PC-3 (cell line): ENCODE measurements around the gene C14orf132. TPM values are rescaled to one million over a fixed set of nuclear protein-coding genes. Genes with fewer than 3 reads are reported as not detected.

Experiments
- ATAC-seq: fragments of 200-7000 bp; cut with Tn5 transposase; 2 replicates; pipeline ENCODE4 v1.9.1; 2020; ENCODE audit warnings: mild to moderate bottlenecking, moderate library complexity
- BruUV-seq: library from RNA; stranded (reverse); fragments of 400-500 nt; replicated peaks from 2 replicates; lab custom pipeline; 2021; lab: Mats Ljungman, UMichigan
- CTCF ChIA-PET: fragments of 300-600 bp; sonication (Branson Sonifier 250); formaldehyde crosslinking; loops from one replicate; lab custom pipeline; 2022; ENCODE audit warnings: antibody characterized with exemption; lab: Charles Lee
- POLR2A ChIA-PET: fragments of 300-600 bp; sonication (Branson Sonifier 250); formaldehyde crosslinking; loops from one replicate; lab custom pipeline; 2022; ENCODE audit warnings: antibody characterized with exemption; ENCODE audit not compliant: unreplicated experiment; lab: Charles Lee
- DNase-seq: peaks from one replicate; pipeline ENCODE4 v3.0.0-alpha.2; 2015
- H2AFZ ChIP-seq: fragments of 300-600 bp; sonication (generic); 2 replicates; pipeline ENCODE4 v1.6.0; 2016; ENCODE audit warnings: antibody characterized with exemption, low read length
- H3F3A ChIP-seq: fragments of 300-600 bp; sonication (generic); one replicate; pipeline ENCODE4 v1.6.0; 2017; ENCODE audit warnings: antibody characterized with exemption, low read length, control low read depth, mild to moderate bottlenecking; ENCODE audit not compliant: unreplicated experiment
- H3K27ac ChIP-seq: fragments of 300-600 bp; sonication (generic); 2 replicates; pipeline ENCODE4 v1.5.1; 2016; ENCODE audit warnings: mild to moderate bottlenecking, low read length
- H3K27me3 ChIP-seq: fragments of 300-600 bp; sonication (generic); 2 replicates; pipeline ENCODE4 v1.6.1; 2016; ENCODE audit warnings: low read length, mixed read lengths
- H3K36me3 ChIP-seq: fragments of 300-600 bp; sonication (generic); 2 replicates; pipeline ENCODE4 v1.6.1; 2016; ENCODE audit warnings: low read depth, mixed run types, low read length, mixed read lengths
- H3K4me1 ChIP-seq: fragments of 300-600 bp; sonication (generic); 2 replicates; pipeline ENCODE4 v1.5.1; 2016; ENCODE audit warnings: low read length; ENCODE audit not compliant: insufficient read depth
- H3K4me2 ChIP-seq: fragments of 300-600 bp; sonication (generic); 2 replicates; pipeline ENCODE4 v1.6.0; 2016; ENCODE audit warnings: low read length
- H3K4me3 ChIP-seq: fragments of 300-600 bp; sonication (generic); 2 replicates; pipeline ENCODE4 v1.5.1; 2016; ENCODE audit warnings: mild to moderate bottlenecking, low read length, mixed read lengths
- H3K79me2 ChIP-seq: fragments of 300-600 bp; sonication (generic); 2 replicates; pipeline ENCODE4 v1.6.1; 2017; ENCODE audit warnings: low read length, mixed read lengths
- H3K9ac ChIP-seq: fragments of 300-600 bp; sonication (generic); 2 replicates; pipeline ENCODE4 v1.6.0; 2016; ENCODE audit warnings: mild to moderate bottlenecking, low read length
- H3K9me2 ChIP-seq: fragments of 300-600 bp; sonication (generic); replicated peaks from 2 replicates; pipeline ENCODE4 v1.6.1; 2016; ENCODE audit warnings: mixed run types, low read length, mixed read lengths
- H3K9me3 ChIP-seq: fragments of 300-600 bp; sonication (generic); 2 replicates; pipeline ENCODE4 v1.6.1; 2016; ENCODE audit warnings: low read length, mixed read lengths
- H4K20me1 ChIP-seq: fragments of 300-600 bp; sonication (generic); 2 replicates; pipeline ENCODE4 v1.6.1; 2016; ENCODE audit warnings: low read length, mixed read lengths
- CTCF ChIP-seq: fragments of 300-600 bp; sonication (generic); conservative IDR thresholded peaks from 2 replicates; pipeline ENCODE4 v1.5.1; 2017; ENCODE audit warnings: antibody characterized with exemption, low read depth, mild to moderate bottlenecking, low read length
- EZH2 ChIP-seq: fragments of 300-600 bp; sonication (generic); IDR thresholded peaks from one replicate; pipeline ENCODE4 v1.6.1; 2017; ENCODE audit warnings: antibody characterized with exemption, mild to moderate bottlenecking, low read length; ENCODE audit not compliant: unreplicated experiment
- EZH2phosphoT487 ChIP-seq: fragments of 300-600 bp; sonication (generic); IDR thresholded peaks from 2 replicates; pipeline ENCODE4 v1.6.1; 2018; ENCODE audit warnings: mild to moderate bottlenecking, antibody characterized with exemption, low read length, borderline replicate concordance
- intact Hi-C: fragments of 100-400 bp; cut with micrococcal nuclease; formaldehyde crosslinking; loops from 2 replicates; pipeline ENCODE4 v1.9.0; 2023
- total RNA-seq: library from RNA; depleted of rRNA; stranded (reverse); fragments of >200 nt; gene quantifications from 2 replicates; pipeline ENCODE4 v1.2.3, GENCODE V29; 2014

Gene C14orf132
- total RNA-seq, 1 experiment from 2014 or later = not detected

GRCh38 chr14:96057738-96058137 is 18.6 kb downstream of the C14orf132 start:
- CTCF ChIA-PET = no interaction called here
- POLR2A ChIA-PET = no interaction called here
- TF ChIP-seq EZH2phosphoT487 = no peak
- TF ChIP-seq EZH2 = no peak
- no peak for TF ChIP-seq CTCF

GRCh38 chr14:96058576-96059200 is 19.5 kb downstream of the C14orf132 start:
- DNase-seq = no peak
- no peak overlapping the region for H3K4me2 ChIP-seq
- BruUV-seq = no TSS peak
- CTCF ChIA-PET = interaction anchor here (0.6 kb wide), 1 partner anchor 51 kb away, joined by 3 read pairs; no protein-coding TSS in a partner anchor
- H3K9me3 ChIP-seq = no peaks in the 10 kb centered on the region
- no peak overlapping the region for H3K9ac ChIP-seq
- H3K27me3 ChIP-seq = peaks cover 35% of the 10 kb centered on the region
- ATAC-seq = no peak
- H3K4me3 ChIP-seq = no peak overlapping the region
- H3K36me3 ChIP-seq = no peaks in the 10 kb centered on the region
- H3K4me1 ChIP-seq = no peaks in the 10 kb centered on the region
- no peak for TF ChIP-seq EZH2
- H3K79me2 ChIP-seq = no peaks in the 10 kb centered on the region
- intact Hi-C loops = no loop called here
- H4K20me1 ChIP-seq = no peaks in the 10 kb centered on the region
- no peaks in the 10 kb centered on the region for H3K9me2 ChIP-seq
- POLR2A ChIA-PET = no interaction called here
- no peak overlapping the region for H2AFZ ChIP-seq
- no peak overlapping the region for H3K27ac ChIP-seq
- no peaks in the 10 kb centered on the region for H3F3A ChIP-seq

More at GRCh38 chr14:96057738-96058137, 18.6 kb downstream of the C14orf132 start:
- H3K79me2 ChIP-seq = no peaks in the 10 kb centered on the region
- no peak for DNase-seq
- peaks cover 28% of the 10 kb centered on the region for H3K27me3 ChIP-seq
- intact Hi-C loops = loop anchor here (2.0 kb wide), 1 partner anchor 41 kb away; no protein-coding TSS in a partner anchor
- no peaks in the 10 kb centered on the region for H3K36me3 ChIP-seq
- H3K9me3 ChIP-seq = no peaks in the 10 kb centered on the region
- H4K20me1 ChIP-seq = no peaks in the 10 kb centered on the region
- H3K4me3 ChIP-seq = no peak overlapping the region
- H3K4me1 ChIP-seq = no peaks in the 10 kb centered on the region
- H3F3A ChIP-seq = no peaks in the 10 kb centered on the region
- no peak overlapping the region for H3K27ac ChIP-seq
- H3K9ac ChIP-seq = no peak overlapping the region
- H2AFZ ChIP-seq = no peak overlapping the region
- H3K9me2 ChIP-seq = no peaks in the 10 kb centered on the region
- H3K4me2 ChIP-seq = no peak overlapping the region
- no peak for ATAC-seq
- no TSS peak for BruUV-seq

- CTCF ChIA-PET = no interaction called here
- Histone ChIP-seq H3K9ac (no peak overlapping the region), H4K20me1 (no peaks in the 10 kb centered on the region)
Measured at GRCh38 chr14:96059519-96060135, 20.5 kb downstream of the C14orf132 start.

More at GRCh38 chr14:96059519-96060135, 20.5 kb downstream of the C14orf132 start:
- H3K4me1 ChIP-seq = no peaks in the 10 kb centered on the region
- TF ChIP-seq EZH2phosphoT487 (no peak), EZH2 (no peak), CTCF (no peak)
- H2AFZ ChIP-seq = no peak overlapping the region
- no peaks in the 10 kb centered on the region for H3K9me3 ChIP-seq
- no peak overlapping the region for H3K4me2 ChIP-seq
- no peaks in the 10 kb centered on the region for H3K36me3 ChIP-seq
- no peaks in the 10 kb centered on the region for H3K79me2 ChIP-seq
- H3K27me3 ChIP-seq = peaks cover 31% of the 10 kb centered on the region
- H3F3A ChIP-seq = no peaks in the 10 kb centered on the region
- H3K9me2 ChIP-seq = no peaks in the 10 kb centered on the region
- intact Hi-C loops = no loop called here
- BruUV-seq = no TSS peak
- no peak overlapping the region for H3K27ac ChIP-seq
- H3K4me3 ChIP-seq = no peak overlapping the region
- ATAC-seq (no peak), DNase-seq (no peak)
- POLR2A ChIA-PET = no interaction called here
